ENCODE results near the gene TANGO6.

TANGO6 gene

DNA sequence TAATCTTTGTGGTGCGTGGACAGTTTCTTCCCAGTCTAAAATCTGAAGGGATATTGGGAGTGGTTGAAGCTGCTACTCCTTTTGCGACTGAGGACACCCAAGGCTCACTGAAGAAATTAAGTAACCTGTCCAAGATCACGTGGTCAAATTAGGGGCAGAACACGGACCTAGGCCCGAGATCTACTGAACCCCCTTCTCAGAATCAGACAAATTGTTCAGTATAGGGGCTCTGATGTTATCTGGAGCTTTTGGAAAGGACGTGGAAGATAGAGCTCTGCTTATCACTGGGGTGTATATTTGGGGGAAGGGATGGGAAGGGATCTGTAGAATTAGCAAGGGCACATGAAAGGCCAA is 857 bp downstream of the TANGO6 start:
- TF ChIP-seq, protein P1, sequence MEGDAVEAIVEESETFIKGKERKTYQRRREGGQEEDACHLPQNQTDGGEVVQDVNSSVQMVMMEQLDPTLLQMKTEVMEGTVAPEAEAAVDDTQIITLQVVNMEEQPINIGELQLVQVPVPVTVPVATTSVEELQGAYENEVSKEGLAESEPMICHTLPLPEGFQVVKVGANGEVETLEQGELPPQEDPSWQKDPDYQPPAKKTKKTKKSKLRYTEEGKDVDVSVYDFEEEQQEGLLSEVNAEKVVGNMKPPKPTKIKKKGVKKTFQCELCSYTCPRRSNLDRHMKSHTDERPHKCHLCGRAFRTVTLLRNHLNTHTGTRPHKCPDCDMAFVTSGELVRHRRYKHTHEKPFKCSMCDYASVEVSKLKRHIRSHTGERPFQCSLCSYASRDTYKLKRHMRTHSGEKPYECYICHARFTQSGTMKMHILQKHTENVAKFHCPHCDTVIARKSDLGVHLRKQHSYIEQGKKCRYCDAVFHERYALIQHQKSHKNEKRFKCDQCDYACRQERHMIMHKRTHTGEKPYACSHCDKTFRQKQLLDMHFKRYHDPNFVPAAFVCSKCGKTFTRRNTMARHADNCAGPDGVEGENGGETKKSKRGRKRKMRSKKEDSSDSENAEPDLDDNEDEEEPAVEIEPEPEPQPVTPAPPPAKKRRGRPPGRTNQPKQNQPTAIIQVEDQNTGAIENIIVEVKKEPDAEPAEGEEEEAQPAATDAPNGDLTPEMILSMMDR (IDR thresholded peaks at IDR 0.05; ENCODE audit: low read depth, low read length), result no peak
- H3K4me3 ChIP-seq (ENCODE audit: low read depth, low read length), result peak overlapping the region; percentile 87

DNA sequence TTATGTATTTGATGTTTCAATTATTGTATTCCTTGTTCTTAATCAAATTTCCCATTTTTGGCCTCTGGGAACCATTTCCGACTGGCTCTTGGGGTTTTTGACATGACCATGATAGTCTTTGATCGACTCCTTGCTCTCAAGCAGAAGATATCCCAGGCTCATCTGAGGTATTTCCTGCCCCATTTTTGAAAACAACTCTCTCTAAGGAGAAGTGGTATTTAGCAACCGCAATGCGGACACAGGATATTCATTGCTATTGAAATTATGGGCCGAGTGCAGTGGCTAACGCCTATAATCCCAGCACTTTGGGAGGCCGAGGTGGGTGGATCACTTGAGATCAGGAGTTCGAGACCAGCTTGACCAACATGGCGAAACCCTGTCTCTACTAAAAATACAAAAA is 5.5 kb downstream of the TANGO6 start:
- no peak overlapping the region for H3K4me3 ChIP-seq (ENCODE audit: low read depth, low read length)
- TF ChIP-seq, protein P1 (IDR thresholded peaks at IDR 0.05; ENCODE audit: low read depth, low read length), result no peak

DNA sequence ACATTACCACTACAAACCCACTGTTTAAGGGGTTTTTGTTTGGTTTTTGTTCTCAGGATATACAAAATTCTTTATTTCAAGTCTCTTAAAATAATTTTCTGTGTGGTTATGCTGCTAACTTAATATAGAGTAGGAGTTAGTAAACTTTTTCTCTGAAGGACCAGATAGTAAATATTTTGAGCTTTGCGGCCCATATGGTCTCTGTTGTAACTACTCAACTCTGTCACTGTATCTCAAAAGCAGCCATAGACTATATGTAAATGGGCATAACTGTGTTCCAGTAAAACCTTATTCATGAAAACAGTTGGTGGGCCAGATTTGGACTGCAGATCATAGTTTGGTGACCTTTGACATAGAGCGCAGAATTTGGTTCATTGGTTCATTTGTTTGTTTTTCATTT is 7.2 kb downstream of the TANGO6 start:
- TF ChIP-seq, protein P1 (IDR thresholded peaks at IDR 0.05; ENCODE audit: low read depth, low read length), result no peak

DNA sequence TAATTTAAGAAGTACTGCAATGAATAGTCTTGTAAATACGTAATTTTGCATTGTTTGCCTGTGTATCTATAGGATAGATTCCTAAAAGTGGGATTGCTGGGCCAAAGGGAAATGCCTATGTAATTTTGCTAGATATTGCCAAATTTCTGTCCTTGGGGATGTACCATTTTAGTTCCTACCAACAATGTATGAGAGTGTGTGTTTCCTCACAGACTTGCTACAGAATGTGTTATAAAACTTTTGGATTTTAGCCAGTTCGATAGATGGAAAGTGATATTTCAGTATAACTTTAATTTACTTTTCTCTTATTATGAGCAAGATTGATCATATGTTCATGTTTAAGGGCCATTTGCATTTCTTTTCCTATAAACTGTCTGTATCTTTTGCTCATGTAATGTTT is 8.3 kb downstream of the TANGO6 start:
- no peak overlapping the region for H3K4me3 ChIP-seq (ENCODE audit: low read depth, low read length)
- TF ChIP-seq, protein P1 (IDR thresholded peaks at IDR 0.05; ENCODE audit: low read depth, low read length), result no peak

More for the DNA sequence above, 7.2 kb downstream of the TANGO6 start:
- H3K4me3 ChIP-seq (ENCODE audit: low read depth, low read length), result no peak overlapping the region

DNA sequence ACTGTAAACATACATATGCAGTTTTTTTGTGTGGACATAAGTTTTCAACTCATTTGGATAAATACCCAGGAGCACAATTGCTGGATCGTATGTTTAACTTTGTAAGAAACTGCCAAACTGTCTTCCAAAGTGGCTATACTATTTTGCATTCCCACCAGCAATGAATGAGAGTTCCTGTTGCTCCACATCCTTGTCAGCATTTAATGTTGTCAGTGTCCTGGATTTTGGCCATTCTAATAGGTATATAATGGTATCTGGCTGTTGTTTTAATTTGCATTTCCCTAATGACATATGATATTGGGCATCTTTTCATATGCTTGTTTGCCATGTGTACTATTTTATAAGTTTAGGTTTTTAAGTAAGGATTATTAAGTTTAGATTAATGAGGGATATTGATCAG is 14.1 kb downstream of the TANGO6 start:
- H3K4me3 ChIP-seq (ENCODE audit: low read depth, low read length), result no peak overlapping the region
- TF ChIP-seq, protein P1 (IDR thresholded peaks at IDR 0.05; ENCODE audit: low read depth, low read length), result no peak

DNA sequence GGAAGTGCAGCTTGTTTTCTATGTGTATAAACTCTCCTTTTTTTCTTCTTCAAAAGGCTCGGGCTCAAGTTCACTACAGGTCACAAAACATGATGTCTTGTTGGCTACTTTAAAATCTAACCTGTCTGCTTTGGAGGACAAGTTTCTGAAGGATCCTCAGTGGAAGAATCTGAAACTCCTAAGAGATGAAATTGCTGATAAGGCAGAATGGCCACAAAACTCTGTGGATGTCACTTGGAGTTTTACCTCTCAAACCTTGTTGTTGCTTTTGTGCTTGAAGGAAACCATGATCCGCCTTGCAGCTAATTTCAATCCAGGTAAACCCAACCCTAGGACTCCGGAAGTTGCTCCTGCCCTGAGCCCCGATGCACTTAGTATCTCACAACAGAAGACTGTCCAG is 16.5 kb downstream of the TANGO6 start:
- TF ChIP-seq, protein P1 (IDR thresholded peaks at IDR 0.05; ENCODE audit: low read depth, low read length), result no peak

DNA sequence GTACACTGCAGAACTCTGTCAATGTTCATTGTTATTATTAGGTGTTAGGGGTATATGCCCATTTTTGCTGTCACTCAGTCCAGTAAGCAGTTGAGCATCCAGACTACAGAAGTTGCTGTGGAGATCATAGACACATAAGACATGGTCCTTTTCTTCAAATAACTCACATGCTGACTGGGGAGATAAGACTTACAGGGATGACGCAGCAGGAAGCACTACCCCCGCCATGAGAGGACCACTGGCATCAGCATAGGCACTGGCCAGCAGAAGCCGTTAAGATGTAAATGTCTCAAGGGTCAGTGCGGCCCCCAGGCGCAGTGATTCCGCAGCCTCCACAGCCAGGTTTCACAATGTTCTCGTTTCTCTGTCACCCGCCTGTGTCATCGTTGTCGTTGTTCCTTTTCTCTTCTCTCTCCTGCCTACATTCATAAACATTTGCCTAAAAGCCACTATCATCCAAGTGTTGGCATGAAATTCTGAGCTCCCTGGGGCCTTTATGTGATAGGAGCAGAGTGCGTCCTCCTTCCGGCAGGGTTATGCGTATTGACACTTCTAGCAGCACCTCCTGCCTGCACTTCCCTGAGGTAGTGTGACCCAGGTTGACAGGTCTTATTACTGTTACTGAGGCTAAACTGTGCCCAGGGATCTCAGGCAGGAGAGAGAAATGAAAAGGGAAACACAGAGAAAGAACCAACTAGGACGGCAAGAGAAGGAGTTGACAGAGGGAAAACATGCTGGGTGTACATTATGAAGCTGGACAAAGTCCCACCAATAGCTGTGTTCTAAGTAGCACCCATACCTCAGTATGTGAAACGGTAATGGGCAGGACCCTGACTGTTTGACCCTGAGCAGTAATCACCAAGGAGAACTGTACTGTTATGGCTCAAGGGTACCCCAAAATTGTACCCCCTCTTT is 17.9 kb downstream of the TANGO6 start:
- TF ChIP-seq, protein P1 (IDR thresholded peaks at IDR 0.05; ENCODE audit: low read depth, low read length), result no peak
- no peak overlapping the region for H3K4me3 ChIP-seq (ENCODE audit: low read depth, low read length)

More for the DNA sequence above, 16.5 kb downstream of the TANGO6 start:
- no peak overlapping the region for H3K4me3 ChIP-seq (ENCODE audit: low read depth, low read length)

Measured in WI38 (cell line).